Loucy (cell line): ENCODE measurements around the gene DENND2C.

Experiments
- H2AFZ ChIP-seq: fragments of 200-600 bp; sonication (generic); 2 replicates; pipeline ENCODE4 v1.6.0; 2016; ENCODE audit warnings: antibody characterized with exemption, mild to moderate bottlenecking, low read length, moderate library complexity
- H3F3A ChIP-seq: fragments of 200-600 bp; 2 replicates; pipeline ENCODE4 v1.6.0; 2016; ENCODE audit warnings: antibody characterized with exemption, low read depth, mild to moderate bottlenecking
- H3K27me3 ChIP-seq: fragments of 200-600 bp; sonication (generic); 2 replicates; pipeline ENCODE4 v1.6.1; 2014; ENCODE audit warnings: low read length, mild to moderate bottlenecking; ENCODE audit not compliant: insufficient read depth, poor library complexity, severe bottlenecking
- H3K36me3 ChIP-seq: fragments of 200-600 bp; sonication (generic); 2 replicates; pipeline ENCODE4 v1.6.1; 2016; ENCODE audit warnings: low read length; ENCODE audit not compliant: insufficient read depth
- H3K4me1 ChIP-seq: fragments of 200-600 bp; sonication (generic); 2 replicates; pipeline ENCODE4 v1.5.1; 2014; ENCODE audit warnings: low read length, mild to moderate bottlenecking; ENCODE audit not compliant: insufficient read depth, poor library complexity, severe bottlenecking
- H3K4me2 ChIP-seq: fragments of 200-600 bp; sonication (generic); 2 replicates; pipeline ENCODE4 v1.6.0; 2014; ENCODE audit warnings: antibody characterized with exemption, low read length, low read depth, mild to moderate bottlenecking; ENCODE audit not compliant: poor library complexity, severe bottlenecking
- H3K4me3 ChIP-seq: fragments of 200-600 bp; sonication (generic); 2 replicates; pipeline ENCODE4 v1.5.1; 2014; ENCODE audit warnings: low read length, mild to moderate bottlenecking, mixed read lengths; ENCODE audit not compliant: poor library complexity, severe bottlenecking
- H3K79me2 ChIP-seq: fragments of 200-600 bp; sonication (generic); 2 replicates; pipeline ENCODE4 v1.6.1; 2014; ENCODE audit warnings: low read length; ENCODE audit not compliant: insufficient read depth
- H3K9ac ChIP-seq: fragments of 200-600 bp; sonication (generic); 2 replicates; pipeline ENCODE4 v1.6.0; 2014; ENCODE audit warnings: mild to moderate bottlenecking, low read depth, low read length, moderate library complexity; ENCODE audit not compliant: poor library complexity, severe bottlenecking
- H3K9me2 ChIP-seq: fragments of 200-600 bp; sonication (generic); replicated peaks from 2 replicates; pipeline ENCODE4 v1.6.1; 2016; ENCODE audit warnings: low read depth, low read length, mixed read lengths
- H3K9me3 ChIP-seq: fragments of 200-600 bp; sonication (generic); 2 replicates; pipeline ENCODE4 v1.6.1; 2014; ENCODE audit warnings: mild to moderate bottlenecking, antibody characterized with exemption, low read length, low read depth; ENCODE audit not compliant: insufficient read depth
- H4K20me1 ChIP-seq: fragments of 200-600 bp; sonication (generic); 2 replicates; pipeline ENCODE4 v1.6.0; 2014; ENCODE audit warnings: antibody characterized with exemption, low read length, mild to moderate bottlenecking; ENCODE audit not compliant: insufficient read depth, poor library complexity, severe bottlenecking
- EZH2phosphoT487 ChIP-seq: fragments of 200-600 bp; IDR thresholded peaks from 2 replicates; pipeline ENCODE4 v1.6.1; 2018; ENCODE audit warnings: antibody characterized with exemption, mild to moderate bottlenecking, moderate library complexity, borderline replicate concordance
- TF ChIP-seq, protein P1 (sequence below): fragments of 200-600 bp; sonication (generic); conservative IDR thresholded peaks from 2 replicates; pipeline ENCODE4 v1.5.1; 2014; ENCODE audit warnings: mild to moderate bottlenecking, antibody characterized with exemption, low read length

Gene DENND2C

DNA sequence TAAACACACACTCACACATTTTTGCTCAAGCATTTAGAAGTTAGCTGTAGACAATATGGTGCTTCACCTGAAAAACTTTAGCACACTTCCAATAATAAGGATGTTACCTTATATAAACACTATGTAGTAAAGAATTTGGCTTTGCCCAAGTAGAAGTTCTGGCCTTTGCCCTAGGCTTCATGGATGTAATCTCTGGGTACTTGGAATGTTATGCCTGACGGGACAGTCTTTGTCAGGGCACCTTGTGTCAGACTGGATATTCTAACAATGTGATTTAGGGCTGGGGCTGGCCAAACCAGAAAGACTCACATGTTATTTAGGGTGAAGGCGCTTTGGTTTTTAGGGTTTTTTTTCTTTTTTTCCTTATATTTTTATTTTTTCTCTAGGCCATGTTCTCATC, 124.1 kb downstream of the DENND2C start:
- Histone ChIP-seq H3K9ac (no peak overlapping the region), H3K36me3 (no peaks in the 10 kb centered on the region), H3K27me3 (no peaks in the 10 kb centered on the region), H3F3A (no peaks in the 10 kb centered on the region), H3K79me2 (no peaks in the 10 kb centered on the region), H3K9me2 (no peaks in the 10 kb centered on the region), H3K4me1 (no peaks in the 10 kb centered on the region), H3K9me3 (no peaks in the 10 kb centered on the region), H2AFZ (no peak overlapping the region), H4K20me1 (no peaks in the 10 kb centered on the region), H3K4me3 (no peak overlapping the region), H3K4me2 (no peak overlapping the region)
- TF ChIP-seq EZH2phosphoT487: no peak
- TF ChIP-seq, protein P1, sequence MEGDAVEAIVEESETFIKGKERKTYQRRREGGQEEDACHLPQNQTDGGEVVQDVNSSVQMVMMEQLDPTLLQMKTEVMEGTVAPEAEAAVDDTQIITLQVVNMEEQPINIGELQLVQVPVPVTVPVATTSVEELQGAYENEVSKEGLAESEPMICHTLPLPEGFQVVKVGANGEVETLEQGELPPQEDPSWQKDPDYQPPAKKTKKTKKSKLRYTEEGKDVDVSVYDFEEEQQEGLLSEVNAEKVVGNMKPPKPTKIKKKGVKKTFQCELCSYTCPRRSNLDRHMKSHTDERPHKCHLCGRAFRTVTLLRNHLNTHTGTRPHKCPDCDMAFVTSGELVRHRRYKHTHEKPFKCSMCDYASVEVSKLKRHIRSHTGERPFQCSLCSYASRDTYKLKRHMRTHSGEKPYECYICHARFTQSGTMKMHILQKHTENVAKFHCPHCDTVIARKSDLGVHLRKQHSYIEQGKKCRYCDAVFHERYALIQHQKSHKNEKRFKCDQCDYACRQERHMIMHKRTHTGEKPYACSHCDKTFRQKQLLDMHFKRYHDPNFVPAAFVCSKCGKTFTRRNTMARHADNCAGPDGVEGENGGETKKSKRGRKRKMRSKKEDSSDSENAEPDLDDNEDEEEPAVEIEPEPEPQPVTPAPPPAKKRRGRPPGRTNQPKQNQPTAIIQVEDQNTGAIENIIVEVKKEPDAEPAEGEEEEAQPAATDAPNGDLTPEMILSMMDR: no peak

DNA sequence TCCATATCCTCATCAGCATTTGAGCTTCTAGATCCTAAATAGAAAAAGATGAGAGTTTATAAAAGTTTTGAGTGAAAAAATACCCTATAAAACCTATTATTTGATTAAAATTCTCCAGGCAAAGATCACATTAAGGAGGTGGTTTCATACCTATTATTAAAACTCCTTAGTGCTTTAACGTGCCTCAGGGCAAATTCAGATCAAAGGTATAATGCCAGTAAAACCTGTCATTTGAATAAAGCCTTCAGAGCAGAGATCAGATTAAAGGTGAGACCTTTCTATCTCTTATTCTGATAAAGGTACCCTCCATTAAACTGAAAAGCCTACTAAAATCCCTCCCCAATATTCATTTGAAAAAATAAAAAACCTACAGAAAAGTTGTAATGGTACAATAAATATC, 124.5 kb downstream of the DENND2C start:
- no peak overlapping the region for H2AFZ ChIP-seq
- H3K9ac ChIP-seq: no peak overlapping the region
- no peaks in the 10 kb centered on the region for H3K36me3 ChIP-seq
- no peaks in the 10 kb centered on the region for H3K27me3 ChIP-seq
- no peaks in the 10 kb centered on the region for H4K20me1 ChIP-seq
- H3K9me2 ChIP-seq: no peaks in the 10 kb centered on the region
- no peaks in the 10 kb centered on the region for H3F3A ChIP-seq
- TF ChIP-seq, protein P1: no peak
- no peak for TF ChIP-seq EZH2phosphoT487
- H3K9me3 ChIP-seq: no peaks in the 10 kb centered on the region
- no peak overlapping the region for H3K4me3 ChIP-seq
- no peaks in the 10 kb centered on the region for H3K4me1 ChIP-seq
- no peak overlapping the region for H3K4me2 ChIP-seq
- no peaks in the 10 kb centered on the region for H3K79me2 ChIP-seq

DNA sequence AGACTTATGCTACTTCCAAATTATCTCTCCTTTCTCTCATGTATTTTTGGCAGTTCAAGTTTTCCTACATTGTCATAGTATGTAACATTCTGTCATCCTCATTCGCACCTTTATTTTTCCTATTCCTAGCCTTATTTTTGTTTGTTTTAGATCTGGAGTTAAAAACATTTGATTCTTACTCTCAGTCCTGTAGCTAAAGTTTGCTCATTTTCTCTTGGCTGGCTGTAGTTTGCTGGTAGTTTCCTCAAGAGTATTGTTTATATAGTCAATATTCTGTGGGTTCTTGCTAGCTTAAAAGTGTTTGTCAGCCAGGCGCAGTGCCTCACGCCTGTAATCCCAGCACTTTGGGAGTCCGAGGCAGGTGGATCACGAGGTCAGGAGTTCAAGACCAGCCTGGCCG, 129.0 kb downstream of the DENND2C start:
- H3K9ac ChIP-seq: no peak overlapping the region
- no peaks in the 10 kb centered on the region for H3K4me1 ChIP-seq
- H3K36me3 ChIP-seq: no peaks in the 10 kb centered on the region
- no peaks in the 10 kb centered on the region for H3K9me3 ChIP-seq
- H3K27me3 ChIP-seq: no peaks in the 10 kb centered on the region
- H3K79me2 ChIP-seq: no peaks in the 10 kb centered on the region
- H3F3A ChIP-seq: no peaks in the 10 kb centered on the region
- H3K9me2 ChIP-seq: no peaks in the 10 kb centered on the region
- no peaks in the 10 kb centered on the region for H4K20me1 ChIP-seq
- H2AFZ ChIP-seq: no peak overlapping the region
- TF ChIP-seq EZH2phosphoT487: no peak
- TF ChIP-seq, protein P1: no peak
- H3K4me3 ChIP-seq: no peak overlapping the region
- H3K4me2 ChIP-seq: no peak overlapping the region
